Measurements from ENCODE around the gene HGS.

The HGS gene

GRCh38 chr17:81691608-81692007 lies 7.8 kb downstream of the HGS start:
- H3K4me3 ChIP-seq (ENCODE audit: severe bottlenecking), result no peak overlapping the region
- H3K36me3 ChIP-seq (ENCODE audit: low read depth), result peaks cover 98% of the 10 kb centered on the region
- no peak for TF ChIP-seq CTCF (IDR thresholded peaks at IDR 0.05; ENCODE audit: poor library complexity, severe bottlenecking)

GRCh38 chr17:81693509-81694210 lies 9.8 kb downstream of the HGS start:
- no peaks in the 10 kb centered on the region for H3K27me3 ChIP-seq (ENCODE audit: insufficient read depth, poor library complexity, severe bottlenecking)
- H3K4me3 ChIP-seq (ENCODE audit: severe bottlenecking), result no peak overlapping the region
- ATAC-seq (ENCODE audit: low read depth) (no peak), DNase-seq (ENCODE audit: low spot score) (no peak)
- no peaks in the 10 kb centered on the region for H3K4me1 ChIP-seq (ENCODE audit: insufficient read depth, poor library complexity, severe bottlenecking)
- H3K9me3 ChIP-seq (ENCODE audit: severe bottlenecking), result no peaks in the 10 kb centered on the region
- TF ChIP-seq CTCF (IDR thresholded peaks at IDR 0.05; ENCODE audit: poor library complexity, severe bottlenecking), result peak; percentile 8
- H3K27ac ChIP-seq (ENCODE audit: poor library complexity, severe bottlenecking), result no peak overlapping the region
- H3K36me3 ChIP-seq (ENCODE audit: low read depth), result peaks cover 99% of the 10 kb centered on the region

More at GRCh38 chr17:81691608-81692007, 7.8 kb downstream of the HGS start:
- Histone ChIP-seq H3K9me3 (ENCODE audit: severe bottlenecking) (no peaks in the 10 kb centered on the region), H3K27ac (ENCODE audit: poor library complexity, severe bottlenecking) (no peak overlapping the region), H3K27me3 (ENCODE audit: insufficient read depth, poor library complexity, severe bottlenecking) (no peaks in the 10 kb centered on the region), H3K4me1 (ENCODE audit: insufficient read depth, poor library complexity, severe bottlenecking) (no peaks in the 10 kb centered on the region)
- ATAC-seq (ENCODE audit: low read depth) (no peak), DNase-seq (ENCODE audit: low spot score) (no peak)

GRCh38 chr17:81694810-81695209 lies 11.0 kb downstream of the HGS start:
- ATAC-seq (ENCODE audit: low read depth), result no peak
- no peaks in the 10 kb centered on the region for H3K9me3 ChIP-seq (ENCODE audit: severe bottlenecking)
- no peaks in the 10 kb centered on the region for H3K27me3 ChIP-seq (ENCODE audit: insufficient read depth, poor library complexity, severe bottlenecking)
- H3K4me1 ChIP-seq (ENCODE audit: insufficient read depth, poor library complexity, severe bottlenecking), result no peaks in the 10 kb centered on the region
- no peak for TF ChIP-seq CTCF (IDR thresholded peaks at IDR 0.05; ENCODE audit: poor library complexity, severe bottlenecking)
- H3K36me3 ChIP-seq (ENCODE audit: low read depth), result peaks cover 98% of the 10 kb centered on the region
- H3K27ac ChIP-seq (ENCODE audit: poor library complexity, severe bottlenecking), result no peak overlapping the region
- DNase-seq (ENCODE audit: low spot score), result no peak
- H3K4me3 ChIP-seq (ENCODE audit: severe bottlenecking), result no peak overlapping the region

- Histone ChIP-seq H3K4me1 (ENCODE audit: insufficient read depth, poor library complexity, severe bottlenecking) (no peaks in the 10 kb centered on the region), H3K27ac (ENCODE audit: poor library complexity, severe bottlenecking) (no peak overlapping the region), H3K36me3 (ENCODE audit: low read depth) (peaks cover 94% of the 10 kb centered on the region), H3K4me3 (ENCODE audit: severe bottlenecking) (no peak overlapping the region), H3K27me3 (ENCODE audit: insufficient read depth, poor library complexity, severe bottlenecking) (no peaks in the 10 kb centered on the region), H3K9me3 (ENCODE audit: severe bottlenecking) (no peaks in the 10 kb centered on the region)
- TF ChIP-seq CTCF (IDR thresholded peaks at IDR 0.05; ENCODE audit: poor library complexity, severe bottlenecking), result no peak
- ATAC-seq (ENCODE audit: low read depth) (no peak), DNase-seq (ENCODE audit: low spot score) (no peak)
Observed at GRCh38 chr17:81695211-81695610, 11.4 kb downstream of the HGS start.

GRCh38 chr17:81695801-81696200 lies 12.0 kb downstream of the HGS start:
- no peaks in the 10 kb centered on the region for H3K4me1 ChIP-seq (ENCODE audit: insufficient read depth, poor library complexity, severe bottlenecking)
- ATAC-seq (ENCODE audit: low read depth) (no peak), DNase-seq (ENCODE audit: low spot score) (no peak)
- H3K27ac ChIP-seq (ENCODE audit: poor library complexity, severe bottlenecking), result no peak overlapping the region
- peaks cover 91% of the 10 kb centered on the region for H3K36me3 ChIP-seq (ENCODE audit: low read depth)
- H3K9me3 ChIP-seq (ENCODE audit: severe bottlenecking), result no peaks in the 10 kb centered on the region
- H3K27me3 ChIP-seq (ENCODE audit: insufficient read depth, poor library complexity, severe bottlenecking), result no peaks in the 10 kb centered on the region
- TF ChIP-seq CTCF (IDR thresholded peaks at IDR 0.05; ENCODE audit: poor library complexity, severe bottlenecking), result no peak
- no peak overlapping the region for H3K4me3 ChIP-seq (ENCODE audit: severe bottlenecking)

All from RWPE2 (cell line).